NCI-H2171 treated with DMSO at 0.1 percent for 48 hours (cell line): ENCODE results near the gene PCCA.
"Not testable (repeated sequence)": the region's sequence is repeated elsewhere in the genome, so short reads cannot be mapped to it uniquely, and the experiment has no call there.

Experiments
- DNase-seq: peaks from one replicate; lab custom pipeline; 2025; lab: John Stamatoyannopoulos, UW

The PCCA gene

GRCh38 chr13:100097821-100098220 lies 8.9 kb downstream of the PCCA start:
- DNase-seq: no peak

- DNase-seq: no peak
Observed at GRCh38 chr13:100098445-100099116, 9.7 kb downstream of the PCCA start.

DNA sequence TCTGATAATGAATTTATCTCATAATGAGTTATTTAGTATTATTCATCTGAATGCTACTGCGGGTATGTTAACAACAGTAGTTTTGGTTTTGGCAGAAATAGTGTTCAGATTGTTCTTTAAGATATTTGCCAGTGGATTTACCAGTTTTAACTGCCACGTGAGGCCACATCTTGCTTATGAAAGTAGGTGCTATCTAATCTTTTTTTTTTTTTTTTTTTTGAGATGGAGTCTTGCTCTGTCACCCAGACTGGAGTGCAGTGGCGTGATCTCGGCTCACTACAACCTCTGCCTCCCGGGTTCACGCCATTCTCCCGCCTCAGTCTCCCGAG lies 10.2 kb downstream of the PCCA start:
- not testable (repeated sequence) for DNase-seq

DNA sequence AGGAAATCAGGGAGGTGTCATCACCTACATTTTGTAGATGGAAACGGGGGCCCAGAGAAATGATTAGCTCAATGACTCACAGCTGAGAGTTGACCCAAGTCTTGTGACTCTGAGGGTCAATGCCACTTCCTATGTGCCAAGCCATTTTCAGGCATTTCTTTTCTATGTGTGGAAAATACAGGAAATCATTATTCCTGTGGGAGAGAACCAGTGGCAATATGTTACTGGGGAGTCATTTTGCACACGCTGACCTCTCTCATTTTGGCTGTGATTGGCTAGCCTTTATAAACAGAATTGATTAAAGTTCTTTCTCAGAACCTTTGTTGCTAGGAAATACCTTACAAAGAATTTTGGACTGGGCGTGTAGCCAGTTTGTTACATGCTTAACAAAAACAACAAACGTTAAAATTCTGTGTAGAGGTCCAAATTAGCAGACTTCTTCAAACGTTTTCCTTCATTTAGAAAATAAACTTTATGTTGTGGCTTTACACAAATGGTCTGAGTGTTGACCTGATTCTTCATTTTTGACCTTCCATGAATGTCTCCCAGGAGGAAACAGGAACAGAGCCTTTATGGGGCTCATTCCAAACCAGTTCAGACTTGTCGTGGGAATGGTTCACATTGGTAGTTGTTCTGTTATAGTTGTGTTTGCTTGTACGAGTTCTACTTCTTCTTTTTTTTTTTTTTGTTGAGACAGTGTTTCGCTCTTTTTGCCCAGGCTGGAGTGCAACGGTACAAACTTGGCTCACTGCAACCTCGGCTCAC lies 11.4 kb downstream of the PCCA start:
- no peak for DNase-seq

- DNase-seq: no peak
Observed at GRCh38 chr13:100102042-100102441, 13.1 kb downstream of the PCCA start.

GRCh38 chr13:100106005-100106404 lies 17.1 kb downstream of the PCCA start:
- no peak for DNase-seq

- DNase-seq: no peak
Observed at GRCh38 chr13:100106705-100107104, 17.8 kb downstream of the PCCA start.

DNA sequence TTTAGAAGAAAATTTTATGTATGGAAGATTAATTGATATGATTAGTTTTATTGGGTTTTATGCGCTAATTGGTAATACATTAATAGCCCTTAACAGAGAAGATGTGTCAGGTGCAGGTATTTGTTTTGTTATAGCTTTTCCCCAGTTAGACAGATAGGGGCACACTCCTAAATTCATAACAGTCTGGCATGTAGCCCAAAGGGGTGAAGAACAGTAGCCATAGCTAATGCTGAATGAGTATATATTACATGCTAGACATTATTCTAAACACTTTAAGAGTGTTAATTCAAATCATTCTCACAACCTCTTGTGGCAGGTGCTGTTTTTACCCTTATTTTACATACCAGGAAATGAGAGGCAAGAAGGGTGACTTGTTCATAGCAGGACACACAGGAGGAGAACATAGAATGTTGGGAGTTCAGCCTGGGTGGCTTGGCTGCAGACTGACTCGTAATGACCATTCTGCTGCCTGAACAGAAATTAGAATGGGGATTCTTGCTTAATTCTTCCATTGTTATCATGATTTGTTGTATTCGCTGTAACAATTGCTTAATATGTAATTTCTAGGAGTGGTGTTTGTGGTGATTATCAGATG lies 20.1 kb downstream of the PCCA start:
- no peak for DNase-seq

DNA sequence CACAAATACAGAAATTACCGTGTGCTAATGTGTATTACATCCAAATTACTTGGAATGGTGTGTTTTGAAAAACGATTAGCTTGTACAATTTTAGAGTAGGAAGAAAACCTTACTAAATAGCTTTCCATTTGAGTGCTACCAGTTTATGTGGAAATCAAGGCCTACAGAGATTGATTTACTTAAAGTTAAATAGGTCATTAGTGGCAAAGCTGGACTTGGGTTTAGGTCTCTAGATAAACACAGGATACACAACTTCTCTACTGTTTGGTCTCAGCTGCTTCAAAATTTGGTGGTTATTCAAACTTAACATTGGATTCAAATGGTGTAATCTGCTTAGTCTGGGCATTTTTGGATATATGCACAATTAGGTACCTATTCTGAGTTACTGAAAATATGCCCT lies 21.4 kb downstream of the PCCA start:
- no peak for DNase-seq

DNA sequence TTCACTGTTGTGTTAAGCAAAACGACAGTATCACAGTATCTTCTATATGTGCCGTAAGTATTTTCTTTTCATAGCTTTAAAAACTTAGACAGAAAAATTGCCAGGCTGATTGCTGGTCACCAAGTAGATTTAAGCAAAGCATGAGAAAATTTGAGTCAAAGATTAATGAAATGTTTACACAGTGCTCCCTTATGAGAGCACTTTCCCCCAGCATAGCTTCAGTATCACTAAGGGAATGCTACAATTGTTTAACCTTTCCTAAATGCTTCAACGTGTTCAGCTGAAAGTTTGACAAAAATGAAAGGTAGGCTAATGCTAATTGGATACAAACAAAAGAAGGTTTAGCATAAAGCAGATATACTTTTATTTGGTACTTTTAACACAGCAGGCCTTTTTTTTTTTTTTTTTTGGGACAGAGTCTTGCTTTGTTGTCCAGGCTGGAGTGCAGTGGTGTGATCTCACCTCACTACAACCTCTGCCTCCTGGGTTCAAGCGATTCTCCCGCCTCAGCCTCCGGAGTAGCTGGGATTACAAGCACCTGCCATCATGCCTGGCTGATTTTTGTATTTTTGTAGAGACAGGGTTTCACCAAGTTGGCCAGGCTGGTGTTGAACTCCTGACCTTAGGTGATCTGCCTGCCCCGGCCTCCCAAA lies 23.4 kb downstream of the PCCA start:
- no peak for DNase-seq

DNA sequence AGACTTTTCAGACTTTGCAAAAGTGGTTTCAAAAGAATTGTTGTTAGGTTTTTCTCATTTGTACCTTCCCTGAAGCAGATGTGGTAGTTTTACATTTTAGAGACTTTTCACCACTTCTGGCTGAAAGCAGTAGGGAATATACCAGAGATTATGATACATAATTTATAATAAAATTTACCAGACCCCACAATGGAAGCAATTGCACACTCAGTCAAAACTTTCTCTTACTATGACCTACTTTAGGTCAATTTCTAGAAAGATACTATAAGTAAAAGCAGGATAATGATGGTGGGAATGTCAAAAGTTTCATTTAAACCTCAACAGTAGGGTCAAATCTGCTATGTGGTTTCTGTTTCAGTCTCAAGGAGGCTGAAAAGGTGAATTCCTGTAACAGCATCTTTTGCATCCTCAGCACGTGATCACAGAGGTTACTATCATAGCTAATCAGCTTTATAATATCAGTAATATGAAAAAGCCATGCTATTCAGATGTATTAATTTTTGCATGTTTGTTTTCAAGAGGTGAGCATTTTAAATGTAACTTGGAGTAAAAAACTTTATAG lies 26.9 kb downstream of the PCCA start:
- DNase-seq: no peak

DNA sequence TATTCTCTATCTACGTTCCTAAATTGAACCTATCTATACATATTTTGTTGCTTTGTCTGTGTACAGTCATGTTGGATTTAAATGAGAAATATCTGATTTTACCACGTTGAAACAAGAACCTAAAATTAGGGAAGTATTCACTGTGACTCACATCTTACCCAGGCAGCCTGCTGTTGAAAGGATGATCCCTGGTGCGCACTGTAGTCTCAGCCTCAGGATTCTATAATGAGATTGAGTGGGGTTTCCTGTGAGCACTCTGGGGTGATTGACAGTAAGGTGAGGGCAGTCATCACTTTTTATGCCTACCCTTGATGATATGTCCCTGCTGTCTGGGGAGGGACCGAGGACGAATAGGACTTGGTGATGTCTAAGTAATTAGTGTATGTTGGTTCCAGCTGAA lies 35.4 kb downstream of the PCCA start:
- no peak for DNase-seq

DNA sequence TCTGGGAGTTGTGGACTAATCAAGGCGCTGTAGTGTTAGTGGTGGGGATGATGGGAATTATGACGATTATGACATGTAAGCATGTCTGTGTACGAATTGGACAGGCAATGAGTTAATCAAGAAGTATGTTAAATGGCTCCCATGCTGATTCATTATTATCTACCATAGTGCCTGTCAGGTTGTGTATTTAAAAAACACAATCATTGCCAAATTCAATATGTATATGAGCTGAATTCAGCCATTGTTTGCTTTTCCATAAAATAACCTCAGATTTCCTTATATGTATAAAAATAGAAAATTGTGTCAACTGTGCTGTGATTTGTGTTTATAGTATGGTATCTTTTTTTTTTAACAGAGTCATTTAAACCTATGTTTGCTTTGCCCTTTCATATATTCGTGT lies 37.1 kb downstream of the PCCA start:
- no peak for DNase-seq

DNA sequence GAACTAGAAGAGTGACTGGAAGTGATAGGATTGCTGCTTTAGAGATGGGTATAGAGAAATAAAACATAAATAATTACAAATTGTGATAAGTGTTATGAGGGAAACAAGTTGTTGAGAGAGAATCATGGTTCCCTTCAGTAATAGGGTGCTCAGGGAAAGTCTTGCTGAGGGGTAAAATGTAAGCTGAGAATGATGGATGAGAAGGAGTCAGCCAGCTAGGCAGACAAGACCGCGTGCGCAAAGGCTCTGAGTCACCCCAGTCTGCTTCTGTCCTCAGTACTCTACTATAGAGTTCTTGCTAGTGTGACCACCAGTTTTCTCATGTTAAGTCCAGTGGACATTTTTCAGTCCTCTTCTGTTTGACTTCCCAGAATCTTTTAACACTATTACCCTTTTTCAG lies 39.5 kb downstream of the PCCA start:
- DNase-seq: no peak

GRCh38 chr13:100128838-100129237 lies 39.9 kb downstream of the PCCA start:
- DNase-seq: no peak

DNA sequence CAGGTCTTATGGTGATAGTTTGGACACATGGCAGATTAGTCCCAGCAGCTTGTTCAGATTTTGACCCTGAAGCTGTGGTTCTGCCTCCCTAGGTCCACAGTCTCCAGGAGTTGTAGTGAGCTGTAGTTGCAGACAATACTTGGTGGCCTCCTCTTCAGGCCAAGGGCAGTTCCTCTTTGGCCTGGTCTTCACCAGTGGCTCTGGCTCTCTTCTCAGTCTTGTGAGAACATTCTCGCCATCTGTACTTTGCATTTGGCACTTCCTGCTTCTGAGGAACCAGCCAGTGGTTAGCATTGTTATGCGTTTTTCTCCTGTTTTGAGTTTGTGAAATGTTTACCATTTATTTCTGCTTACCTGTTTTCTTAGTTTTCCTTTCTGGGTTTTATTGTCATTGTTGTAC lies 40.7 kb downstream of the PCCA start:
- DNase-seq: no peak

- DNase-seq: no peak
Observed at GRCh38 chr13:100130092-100130491, 41.2 kb downstream of the PCCA start.

- DNase-seq: no peak
Observed at GRCh38 chr13:100130930-100131511, 42.1 kb downstream of the PCCA start.

DNA sequence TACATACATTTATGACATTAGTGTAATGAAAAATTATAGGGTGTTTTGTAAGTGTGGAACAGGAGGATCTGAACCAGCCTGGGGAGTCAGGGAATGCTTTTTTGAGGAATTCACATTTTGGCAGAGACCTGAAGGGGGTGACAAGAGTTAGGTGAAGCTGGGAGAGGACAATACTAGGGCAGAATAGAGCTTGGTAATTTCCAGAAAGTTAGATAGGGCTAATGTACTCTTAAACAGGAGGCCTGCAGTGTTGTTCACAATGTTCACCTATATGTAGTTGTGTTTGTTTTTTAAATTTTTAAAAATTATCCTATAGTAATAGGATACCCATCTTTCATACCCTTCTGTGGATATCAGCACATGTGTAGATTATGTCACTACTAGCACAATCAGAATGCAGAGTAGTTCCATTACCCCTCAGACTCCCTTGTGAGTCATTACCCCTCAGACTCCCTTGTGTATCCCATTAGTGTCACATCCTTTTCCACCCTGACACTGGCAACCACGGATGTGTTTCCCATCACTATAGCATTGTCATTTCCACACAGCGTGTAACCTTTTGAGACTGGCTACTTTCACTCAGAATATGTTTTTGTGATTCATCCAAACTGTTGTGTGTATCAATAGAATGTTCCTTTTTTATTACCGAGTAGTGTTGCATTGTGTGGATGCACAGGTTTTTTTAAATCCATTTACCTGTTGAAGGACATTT lies 43.1 kb downstream of the PCCA start:
- no peak for DNase-seq

- DNase-seq: no peak
Observed at GRCh38 chr13:100138859-100139491, 50.1 kb downstream of the PCCA start.

DNA sequence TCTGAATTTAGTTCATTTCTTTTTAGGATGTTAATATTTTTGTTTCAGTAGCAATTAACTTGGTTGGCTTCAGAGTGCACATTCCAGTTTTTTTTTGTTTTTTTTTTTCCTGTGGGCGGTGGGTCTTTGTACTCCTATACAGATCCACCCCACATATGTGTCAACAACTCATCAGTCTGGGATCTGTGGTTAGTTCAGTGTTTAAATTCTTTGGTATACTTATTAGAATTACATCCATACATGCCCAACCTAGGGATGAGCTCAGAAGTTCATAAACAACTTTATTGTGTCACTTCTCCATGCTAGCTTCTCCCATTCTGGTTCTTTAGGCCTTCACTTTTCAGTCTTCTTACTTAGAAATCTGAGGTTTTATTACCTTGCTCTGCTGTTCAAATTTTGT lies 50.9 kb downstream of the PCCA start:
- DNase-seq: no peak
